Naive thymus-derived CD4-positive, alpha-beta T cell (primary cell): ENCODE results near the gene DTWD1. TPM values are rescaled to one million over a fixed set of nuclear protein-coding genes. Genes with fewer than 3 reads are reported as not detected.
A peak's percentile ranks its signal among the peaks of the same experiment; 100 is the strongest.

ENCODE experiments used
- ATAC-seq: fragments of 150-1000 bp; cut with Tn5 transposase; 2 replicates; pipeline ENCODE4 v1.10.0; 2021; ENCODE audit warnings: mild to moderate bottlenecking, moderate library complexity
- CTCF ChIA-PET: fragments of 350-600 bp; sonication (Branson Sonifier 250); formaldehyde crosslinking; loops from one replicate; lab custom pipeline; 2021; ENCODE audit warnings: antibody characterized with exemption; lab: Charles Lee
- POLR2A ChIA-PET: fragments of 350-600 bp; sonication (Branson Sonifier 250); formaldehyde crosslinking; loops from one replicate; lab custom pipeline; 2021; ENCODE audit warnings: antibody characterized with exemption, inconsistent platforms; lab: Charles Lee
- DNase-seq, 9 donors: peaks; one replicate each; pipeline versions ENCODE4 v3.0.0 to v3.0.0-alpha.2; 2020 to 2022; ENCODE audit warnings: mixed read lengths in 1 of 9
- H3K27ac ChIP-seq: one replicate; pipeline ENCODE4 v1.7.0; 2013; ENCODE audit warnings: mild to moderate bottlenecking, low read depth, low read length, moderate library complexity
- H3K27me3 ChIP-seq, 2 donors: one replicate each; pipeline ENCODE4 v1.7.0; 2013; ENCODE audit warnings: low read length in 2 of 2, mild to moderate bottlenecking in 2 of 2, moderate library complexity in 2 of 2; ENCODE audit not compliant: control insufficient read depth in 2 of 2, insufficient read depth in 2 of 2
- H3K36me3 ChIP-seq, 3 experiments: 1 replicate in 2 of 3; 2 replicates in 1 of 3; pipeline ENCODE4 v1.7.0; 2013; ENCODE audit warnings: low read length in 3 of 3, mild to moderate bottlenecking in 3 of 3, moderate library complexity in 1 of 3; ENCODE audit not compliant: insufficient read depth in 3 of 3, control insufficient read depth in 2 of 3
- H3K4me1 ChIP-seq, 2 donors: one replicate each; pipeline ENCODE4 v1.7.0; 2013; ENCODE audit warnings: low read length in 2 of 2, mild to moderate bottlenecking in 2 of 2, moderate library complexity in 1 of 2; ENCODE audit not compliant: control insufficient read depth in 2 of 2, insufficient read depth in 2 of 2
- H3K4me3 ChIP-seq: 2 replicates; pipeline ENCODE4 v1.7.0; 2013; ENCODE audit warnings: mild to moderate bottlenecking, low read length
- H3K9me3 ChIP-seq, 3 experiments: 1 replicate in 2 of 3; 2 replicates in 1 of 3; pipeline ENCODE4 v1.7.0; 2013; ENCODE audit warnings: low read length in 3 of 3; ENCODE audit not compliant: control insufficient read depth in 2 of 3
- H3K27ac Mint-ChIP-seq, 9 donors: one replicate each; pipeline ENCODE4 v1.8.0; 2020 to 2022; ENCODE audit warnings: mixed read lengths in 9 of 9, mild to moderate bottlenecking in 8 of 9, moderate library complexity in 5 of 9, inconsistent platforms in 2 of 9
- H3K27me3 Mint-ChIP-seq, 5 donors: one replicate each; pipeline ENCODE4 v1.8.0; 2021 to 2022; ENCODE audit warnings: mixed read lengths in 5 of 5, mild to moderate bottlenecking in 1 of 5
- H3K36me3 Mint-ChIP-seq, 5 donors: one replicate each; pipeline ENCODE4 v1.8.0; 2020 to 2022; ENCODE audit warnings: mixed read lengths in 5 of 5, mild to moderate bottlenecking in 3 of 5, inconsistent platforms in 1 of 5
- H3K4me1 Mint-ChIP-seq, 7 donors: one replicate each; pipeline ENCODE4 v1.8.0; 2020 to 2022; ENCODE audit warnings: mixed read lengths in 7 of 7, mild to moderate bottlenecking in 3 of 7, inconsistent platforms in 1 of 7
- H3K4me3 Mint-ChIP-seq, 10 donors: one replicate each; pipeline ENCODE4 v1.8.0; 2020 to 2022; ENCODE audit warnings: mild to moderate bottlenecking in 10 of 10, mixed read lengths in 10 of 10, moderate library complexity in 6 of 10, inconsistent platforms in 2 of 10
- H3K9me3 Mint-ChIP-seq, 11 donors: one replicate each; pipeline ENCODE4 v1.8.0; 2020 to 2022; ENCODE audit warnings: mixed read lengths in 11 of 11, mild to moderate bottlenecking in 4 of 11, inconsistent platforms in 1 of 11, moderate library complexity in 1 of 11
- intact Hi-C, 2 donors: fragments of 100-400 bp; cut with micrococcal nuclease; formaldehyde crosslinking; loops; one replicate each; pipeline ENCODE4 v1.15.1; 2023
- polyA plus RNA-seq, 2 donors: library from polyadenylated mRNA; unstranded; fragments of 300-500 nt; fragmentation: Illumina TruSeq; gene quantifications; one replicate each; pipeline ENCODE4 v1.2.3, GENCODE V29; 2021
- total RNA-seq, 6 experiments: library from RNA in 5 of 6; stranded (reverse) in 5 of 6; gene quantifications; 1 replicate in 5 of 6; 2 replicates in 1 of 6; pipeline ENCODE4 v1.2.3 and lab custom pipeline; 2021 to 2026

The DTWD1 gene
- total and polyA plus RNA-seq, 7 experiments from 2014 or later, result 14.3 to 31.0 (median 21.6) TPM

DNA sequence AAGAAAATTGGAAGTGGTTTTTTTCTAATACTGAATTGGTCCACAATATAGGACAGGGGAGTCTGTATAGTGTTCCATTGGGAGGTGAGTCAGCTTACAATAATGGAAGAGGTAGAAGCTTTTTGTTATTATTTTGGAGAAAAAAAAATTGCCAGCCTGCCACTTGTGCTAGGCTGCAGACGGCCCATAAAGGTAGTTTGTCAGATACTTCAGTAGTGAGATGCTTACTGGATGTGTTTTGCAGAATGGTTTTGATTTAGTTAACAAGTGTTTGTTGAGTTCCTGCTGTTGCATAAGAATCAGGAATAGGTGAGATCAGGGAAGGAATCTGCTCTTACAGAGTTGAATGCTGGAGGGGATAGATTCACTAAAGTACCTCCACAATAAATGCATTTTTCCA is 1.0 kb downstream of the DTWD1 start:
- intact Hi-C loops, result loop anchor here (1.0 to 10.0 kb wide), 16 partner anchors 450 to 1445 kb away; partner anchors contain the start of genes GALK2 (in 2 of the 2), AP4E1 (in 1 of the 2), CEP152 (in 1 of the 2) and COPS2 (in 1 of the 2)
- Histone ChIP-seq H3K4me3 (peak overlapping the region; percentile 78), H3K27ac (peak overlapping the region; percentile 88), H3K4me1 (peaks cover 17% of the 10 kb centered on the region in 2 donors), H3K27me3 (no peaks in the 10 kb centered on the region), H3K9me3 (peaks cover 0 to 4% (median 3%) of the 10 kb centered on the region in 3 experiments), H3K36me3 (peaks cover 0 to 5% (median 4%) of the 10 kb centered on the region in 3 experiments)
- DNase-seq, result peak in 1 of 9 donors; percentile 1
- peak overlapping the region; percentile 85 to 99 (median 96) for H3K4me3 Mint-ChIP-seq
- peak overlapping the region in 7 of 9 donors; percentile 6 to 99 (median 95) for H3K27ac Mint-ChIP-seq
- H3K36me3 Mint-ChIP-seq, result peaks cover 0 to 25% (median 20%) of the 10 kb centered on the region in 5 donors
- H3K27me3 Mint-ChIP-seq, result no peaks in the 10 kb centered on the region
- no peak for ATAC-seq
- ChIA-PET POLR2A (no interaction called here), CTCF (no interaction called here)
- peaks cover 0 to 11% (median 4%) of the 10 kb centered on the region in 11 donors for H3K9me3 Mint-ChIP-seq
- peaks cover 19 to 63% (median 48%) of the 10 kb centered on the region in 7 donors for H3K4me1 Mint-ChIP-seq

DNA sequence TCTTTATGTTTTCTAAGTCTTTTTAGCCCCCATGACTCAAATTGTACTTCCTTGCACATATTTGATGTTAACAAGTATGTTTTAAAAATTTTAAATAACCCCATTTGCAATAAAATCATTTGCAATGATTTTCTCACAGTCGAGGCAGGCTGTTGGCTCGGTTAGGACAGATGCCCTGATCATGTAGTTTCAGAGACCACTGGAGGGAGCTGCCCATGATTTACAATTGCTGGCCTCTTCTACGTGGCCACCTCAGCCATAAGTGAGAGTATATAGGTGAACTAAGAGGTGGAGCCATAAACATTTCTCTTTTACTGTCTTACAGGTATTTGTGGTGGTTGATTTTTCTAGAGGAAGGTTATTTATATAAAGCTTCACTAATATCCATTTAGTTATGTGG is 1.7 kb downstream of the DTWD1 start:
- CTCF ChIA-PET, result no interaction called here
- no peak for DNase-seq
- Mint-ChIP-seq H3K9me3 (peaks cover 0 to 11% (median 4%) of the 10 kb centered on the region in 11 donors), H3K27ac (peak overlapping the region in 2 of 9 donors; percentile 12 to 73), H3K4me3 (peak overlapping the region in 7 of 10 donors; percentile 7 to 99 (median 85)), H3K4me1 (peaks cover 19 to 63% (median 48%) of the 10 kb centered on the region in 7 donors), H3K36me3 (peaks cover 0 to 25% (median 19%) of the 10 kb centered on the region in 5 donors), H3K27me3 (no peaks in the 10 kb centered on the region)
- Histone ChIP-seq H3K4me1 (peaks cover 17% of the 10 kb centered on the region in 2 donors), H3K36me3 (peaks cover 0 to 5% (median 4%) of the 10 kb centered on the region in 3 experiments), H3K9me3 (peaks cover 0 to 4% (median 3%) of the 10 kb centered on the region in 3 experiments), H3K4me3 (no peak overlapping the region), H3K27ac (no peak overlapping the region), H3K27me3 (no peaks in the 10 kb centered on the region)
- ATAC-seq, result no peak
- POLR2A ChIA-PET, result interaction anchor here (0.7 to 1.0 kb wide), 2 partner anchors 408 to 733 kb away, joined by 3 to 4 read pairs; partner anchors contain the start of gene GABPB1
- intact Hi-C loops, result loop anchor here (5.0 to 10.0 kb wide), 7 partner anchors 450 to 1445 kb away; partner anchors contain the start of genes EID1 (in 1 of the 2), GALK2 (in 1 of the 2), MYEF2 (in 1 of the 2) and USP8 (in 1 of the 2)

- H3K9me3 ChIP-seq, result peaks cover 0 to 4% (median 3%) of the 10 kb centered on the region in 3 experiments
- ChIA-PET POLR2A (no interaction called here), CTCF (no interaction called here)
- intact Hi-C loops, result loop anchor here (5.0 to 10.0 kb wide), 7 partner anchors 452 to 1447 kb away; partner anchors contain the start of genes EID1 (in 1 of the 2), GALK2 (in 1 of the 2), MYEF2 (in 1 of the 2) and USP8 (in 1 of the 2)
- H3K27me3 ChIP-seq, result no peaks in the 10 kb centered on the region
- Mint-ChIP-seq H3K27ac (peak overlapping the region in 1 of 9 donors; percentile 13), H3K36me3 (peaks cover 0 to 22% (median 17%) of the 10 kb centered on the region in 5 donors), H3K4me3 (peak overlapping the region in 2 of 10 donors; percentile 11 to 61), H3K27me3 (no peaks in the 10 kb centered on the region), H3K9me3 (peaks cover 0 to 11% (median 4%) of the 10 kb centered on the region in 11 donors), H3K4me1 (peaks cover 19 to 51% (median 42%) of the 10 kb centered on the region in 7 donors)
- DNase-seq (no peak), ATAC-seq (no peak)
- H3K36me3 ChIP-seq, result peaks cover 0 to 5% (median 4%) of the 10 kb centered on the region in 3 experiments
- H3K4me3 ChIP-seq, result no peak overlapping the region
- H3K27ac ChIP-seq, result no peak overlapping the region
- H3K4me1 ChIP-seq, result peaks cover 17% of the 10 kb centered on the region in 2 donors
Measured at GRCh38 chr15:49624056-49624455, 3.2 kb downstream of the DTWD1 start.

DNA sequence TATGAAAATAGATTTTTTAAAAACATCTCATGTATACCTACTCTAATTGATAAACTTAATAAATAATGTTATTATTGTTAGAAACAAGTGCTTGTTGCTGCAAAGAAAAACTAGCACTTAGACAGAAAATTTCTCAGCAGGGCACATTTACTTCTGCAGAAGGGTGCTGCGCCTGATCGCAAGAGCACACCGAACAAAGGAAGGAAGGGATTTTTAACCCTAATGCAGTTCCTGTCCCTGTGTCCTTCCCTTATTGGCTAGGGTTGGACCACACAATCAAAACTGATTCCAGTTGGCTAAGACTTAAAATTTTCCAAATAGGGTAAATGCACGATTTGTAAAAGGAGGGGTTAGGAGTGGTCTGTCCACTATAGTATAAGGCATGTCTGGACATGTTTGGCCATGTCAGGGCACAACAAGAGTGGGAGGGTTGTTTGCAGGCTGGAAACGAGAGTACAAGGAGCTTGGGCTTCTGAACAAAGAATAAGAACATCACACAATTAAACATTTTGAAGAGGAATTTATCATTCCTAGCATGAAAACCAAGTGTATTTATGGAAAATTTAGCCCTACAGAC is 4.7 kb downstream of the DTWD1 start:
- Histone ChIP-seq H3K4me1 (peaks cover 10% of the 10 kb centered on the region in 2 donors), H3K27me3 (no peaks in the 10 kb centered on the region), H3K36me3 (peaks cover 0 to 10% (median 4%) of the 10 kb centered on the region in 3 experiments), H3K27ac (no peak overlapping the region), H3K9me3 (peaks cover 0 to 4% (median 3%) of the 10 kb centered on the region in 3 experiments), H3K4me3 (no peak overlapping the region)
- ATAC-seq, result no peak
- H3K4me1 Mint-ChIP-seq, result peaks cover 13 to 45% (median 32%) of the 10 kb centered on the region in 7 donors
- no peak for DNase-seq
- POLR2A ChIA-PET, result no interaction called here
- peaks cover 0 to 11% (median 4%) of the 10 kb centered on the region in 11 donors for H3K9me3 Mint-ChIP-seq
- H3K36me3 Mint-ChIP-seq, result peaks cover 0 to 27% (median 23%) of the 10 kb centered on the region in 5 donors
- H3K27me3 Mint-ChIP-seq, result no peaks in the 10 kb centered on the region
- intact Hi-C loops, result loop anchor here in 1 of 2 donors (10.0 kb wide), 1 partner anchor 689 kb away; no protein-coding TSS in a partner anchor
- H3K4me3 Mint-ChIP-seq, result peak overlapping the region in 1 of 10 donors; percentile 56
- CTCF ChIA-PET, result no interaction called here
- H3K27ac Mint-ChIP-seq, result no peak overlapping the region

- CTCF ChIA-PET, result no interaction called here
- no peak overlapping the region for H3K27ac Mint-ChIP-seq
- H3K36me3 Mint-ChIP-seq, result peaks cover 0 to 27% (median 23%) of the 10 kb centered on the region in 5 donors
- Histone ChIP-seq H3K4me1 (no peaks in the 10 kb centered on the region), H3K27me3 (no peaks in the 10 kb centered on the region), H3K27ac (no peak overlapping the region), H3K36me3 (peaks cover 0 to 10% (median 4%) of the 10 kb centered on the region in 3 experiments), H3K9me3 (peaks cover 0 to 4% (median 3%) of the 10 kb centered on the region in 3 experiments), H3K4me3 (no peak overlapping the region)
- intact Hi-C loops, result loop anchor here in 1 of 2 donors (10.0 kb wide), 1 partner anchor 687 kb away; no protein-coding TSS in a partner anchor
- DNase-seq, result no peak
- H3K27me3 Mint-ChIP-seq, result no peaks in the 10 kb centered on the region
- ATAC-seq, result no peak
- H3K9me3 Mint-ChIP-seq, result peaks cover 0 to 11% (median 4%) of the 10 kb centered on the region in 11 donors
- no peak overlapping the region for H3K4me3 Mint-ChIP-seq
- POLR2A ChIA-PET, result no interaction called here
- peaks cover 2 to 27% (median 20%) of the 10 kb centered on the region in 7 donors for H3K4me1 Mint-ChIP-seq
Measured at GRCh38 chr15:49627407-49627877, 6.6 kb downstream of the DTWD1 start.

- CTCF ChIA-PET, result no interaction called here
- Histone ChIP-seq H3K27me3 (no peaks in the 10 kb centered on the region), H3K4me1 (no peaks in the 10 kb centered on the region), H3K36me3 (peaks cover 0 to 10% (median 4%) of the 10 kb centered on the region in 3 experiments), H3K4me3 (no peak overlapping the region), H3K27ac (no peak overlapping the region), H3K9me3 (peaks cover 0 to 4% (median 3%) of the 10 kb centered on the region in 3 experiments)
- ATAC-seq, result no peak
- H3K27ac Mint-ChIP-seq, result no peak overlapping the region
- peaks cover 0 to 27% (median 23%) of the 10 kb centered on the region in 5 donors for H3K36me3 Mint-ChIP-seq
- intact Hi-C loops, result loop anchor here in 1 of 2 donors (10.0 kb wide), 1 partner anchor 686 kb away; no protein-coding TSS in a partner anchor
- peaks cover 0 to 18% (median 11%) of the 10 kb centered on the region in 7 donors for H3K4me1 Mint-ChIP-seq
- no peaks in the 10 kb centered on the region for H3K27me3 Mint-ChIP-seq
- POLR2A ChIA-PET, result no interaction called here
- no peak for DNase-seq
- H3K4me3 Mint-ChIP-seq, result no peak overlapping the region
- H3K9me3 Mint-ChIP-seq, result peaks cover 0 to 11% (median 4%) of the 10 kb centered on the region in 11 donors
Measured at GRCh38 chr15:49628379-49628778, 7.5 kb downstream of the DTWD1 start.
